GM12865 (cell line): Measurements from ENCODE around the gene KRTAP10-5.

Source experiments
- DNase-seq: peaks from one replicate; pipeline ENCODE4 v3.0.0; 2010; ENCODE audit warnings: low read depth
- H3K4me3 ChIP-seq: 2 replicates; pipeline ENCODE4 v1.5.1; 2011; ENCODE audit warnings: mild to moderate bottlenecking, low read depth, low read length, control low read depth
- TF ChIP-seq, protein P1 (sequence below): IDR thresholded peaks from 2 replicates; pipeline ENCODE4 v1.5.1; 2011; ENCODE audit warnings: low read length, control low read depth, low read depth, inconsistent platforms; ENCODE audit not compliant: insufficient read depth; ENCODE audit errors: missing control alignments

Gene KRTAP10-5

DNA sequence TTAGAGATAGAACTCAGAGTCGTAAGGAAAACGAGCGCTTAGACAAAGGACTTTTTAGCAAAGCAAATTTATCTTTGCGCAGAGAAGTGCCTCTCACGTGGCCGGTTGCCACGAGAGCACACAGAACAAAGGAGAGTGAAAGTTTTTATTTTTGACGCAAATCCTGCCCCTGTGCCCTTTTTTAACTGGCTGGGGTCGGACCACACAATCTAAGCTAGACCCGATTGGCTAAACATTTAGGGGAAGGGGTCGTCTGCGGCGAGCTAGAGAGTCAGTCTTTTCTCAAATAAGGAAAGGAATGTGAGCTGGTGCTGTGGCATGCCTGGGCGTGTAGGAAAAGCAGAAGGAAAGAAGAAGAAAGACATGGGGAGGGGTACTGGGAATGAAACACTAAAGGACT, 31.5 kb downstream of the KRTAP10-5 start:
- DNase-seq, result no peak
- H3K4me3 ChIP-seq, result no peak overlapping the region
- TF ChIP-seq, protein P1, sequence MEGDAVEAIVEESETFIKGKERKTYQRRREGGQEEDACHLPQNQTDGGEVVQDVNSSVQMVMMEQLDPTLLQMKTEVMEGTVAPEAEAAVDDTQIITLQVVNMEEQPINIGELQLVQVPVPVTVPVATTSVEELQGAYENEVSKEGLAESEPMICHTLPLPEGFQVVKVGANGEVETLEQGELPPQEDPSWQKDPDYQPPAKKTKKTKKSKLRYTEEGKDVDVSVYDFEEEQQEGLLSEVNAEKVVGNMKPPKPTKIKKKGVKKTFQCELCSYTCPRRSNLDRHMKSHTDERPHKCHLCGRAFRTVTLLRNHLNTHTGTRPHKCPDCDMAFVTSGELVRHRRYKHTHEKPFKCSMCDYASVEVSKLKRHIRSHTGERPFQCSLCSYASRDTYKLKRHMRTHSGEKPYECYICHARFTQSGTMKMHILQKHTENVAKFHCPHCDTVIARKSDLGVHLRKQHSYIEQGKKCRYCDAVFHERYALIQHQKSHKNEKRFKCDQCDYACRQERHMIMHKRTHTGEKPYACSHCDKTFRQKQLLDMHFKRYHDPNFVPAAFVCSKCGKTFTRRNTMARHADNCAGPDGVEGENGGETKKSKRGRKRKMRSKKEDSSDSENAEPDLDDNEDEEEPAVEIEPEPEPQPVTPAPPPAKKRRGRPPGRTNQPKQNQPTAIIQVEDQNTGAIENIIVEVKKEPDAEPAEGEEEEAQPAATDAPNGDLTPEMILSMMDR, result no peak

DNA sequence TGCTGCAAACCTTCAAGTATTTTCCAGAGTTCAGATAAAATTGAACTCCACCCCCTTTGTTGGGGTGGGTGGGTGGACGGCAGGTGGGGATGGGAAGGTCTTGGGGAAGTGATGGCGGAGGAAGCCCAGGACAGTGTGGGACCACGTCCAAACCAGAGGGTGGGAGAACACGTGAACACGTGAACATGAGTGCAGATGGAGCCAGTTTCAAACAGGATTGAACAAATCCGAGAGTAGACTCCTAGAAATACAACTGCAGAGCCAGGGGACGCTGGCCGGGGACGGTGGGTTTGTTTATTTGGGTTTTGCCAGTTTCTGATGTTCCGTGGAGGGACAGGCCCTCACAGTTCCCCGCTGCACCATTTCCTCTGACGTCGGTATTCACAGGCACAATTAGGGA, 32.0 kb downstream of the KRTAP10-5 start:
- TF ChIP-seq, protein P1, result no peak
- no peak for DNase-seq
- no peak overlapping the region for H3K4me3 ChIP-seq

DNA sequence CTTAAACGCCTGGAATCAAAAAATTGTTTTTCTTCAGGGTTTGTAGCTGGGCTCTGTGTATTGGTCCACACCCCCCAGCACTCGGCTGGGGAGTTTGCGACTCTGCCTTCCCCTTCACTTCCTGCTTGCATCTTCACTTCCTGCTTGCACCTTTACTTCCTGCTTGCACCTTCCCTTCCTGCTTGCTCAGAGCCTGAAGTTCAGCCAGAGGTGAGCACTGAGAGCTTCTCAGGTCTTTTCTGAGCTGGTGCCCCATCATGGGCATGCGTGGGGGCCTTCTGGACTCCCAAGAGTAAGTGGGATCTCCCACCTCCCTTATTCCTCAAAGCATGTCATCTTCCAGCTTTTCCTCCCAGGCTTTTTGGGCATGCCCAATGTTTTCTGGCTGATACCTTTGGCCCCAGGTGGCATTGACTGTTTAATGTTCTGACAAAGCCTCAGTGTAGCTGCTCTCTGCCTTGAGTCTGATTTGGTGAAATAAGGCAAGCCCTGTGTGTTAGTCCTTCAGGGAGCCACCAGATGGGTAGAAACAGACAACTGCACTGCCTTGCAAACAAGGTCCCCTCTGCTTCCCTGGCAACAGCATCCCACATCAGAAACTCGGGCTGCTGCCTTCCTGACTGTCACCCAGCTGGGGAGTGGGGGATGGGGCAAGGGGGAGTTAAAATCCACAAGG, 32.6 kb downstream of the KRTAP10-5 start:
- no peak overlapping the region for H3K4me3 ChIP-seq
- no peak for DNase-seq
- TF ChIP-seq, protein P1, result no peak

DNA sequence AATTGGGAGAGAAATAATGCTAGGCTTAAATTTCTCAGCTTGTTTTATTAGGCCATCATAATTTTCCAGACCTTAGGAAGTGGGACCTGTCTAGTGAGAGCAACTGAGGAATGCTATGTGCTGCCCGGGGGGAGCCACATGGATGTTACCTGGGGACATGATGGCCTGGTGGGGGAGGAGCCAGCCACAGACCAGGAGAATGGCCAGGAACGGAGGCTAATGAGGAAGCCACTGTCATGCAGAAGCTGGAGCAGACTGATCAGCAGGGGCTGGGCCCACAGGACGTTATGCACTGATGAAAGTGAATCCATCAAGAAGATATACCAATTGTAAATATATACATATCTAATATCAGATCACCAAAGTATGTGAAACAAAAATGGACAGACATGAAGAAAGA, 35.8 kb downstream of the KRTAP10-5 start:
- TF ChIP-seq, protein P1, result no peak
- no peak for DNase-seq
- H3K4me3 ChIP-seq, result no peak overlapping the region

DNA sequence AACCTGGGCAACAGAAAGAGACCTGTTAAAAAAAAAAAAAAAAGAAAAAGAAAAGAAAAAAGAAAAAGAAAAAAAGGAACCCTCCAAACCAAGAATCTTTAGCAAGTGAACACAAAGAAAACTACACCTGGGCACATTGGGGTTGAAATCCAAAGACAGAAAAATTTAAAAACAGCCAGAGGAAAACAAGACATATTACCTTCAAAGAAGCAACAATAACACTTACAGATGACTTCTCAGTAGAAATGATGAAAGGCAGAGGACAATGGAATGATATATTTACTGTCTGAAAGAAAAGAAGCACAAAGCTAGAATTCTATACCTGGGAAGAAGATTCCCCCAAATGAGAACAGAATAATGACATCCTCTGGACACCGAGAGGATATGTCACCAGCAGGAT, 37.7 kb downstream of the KRTAP10-5 start:
- no peak for DNase-seq
- TF ChIP-seq, protein P1, result no peak
- H3K4me3 ChIP-seq, result no peak overlapping the region

DNA sequence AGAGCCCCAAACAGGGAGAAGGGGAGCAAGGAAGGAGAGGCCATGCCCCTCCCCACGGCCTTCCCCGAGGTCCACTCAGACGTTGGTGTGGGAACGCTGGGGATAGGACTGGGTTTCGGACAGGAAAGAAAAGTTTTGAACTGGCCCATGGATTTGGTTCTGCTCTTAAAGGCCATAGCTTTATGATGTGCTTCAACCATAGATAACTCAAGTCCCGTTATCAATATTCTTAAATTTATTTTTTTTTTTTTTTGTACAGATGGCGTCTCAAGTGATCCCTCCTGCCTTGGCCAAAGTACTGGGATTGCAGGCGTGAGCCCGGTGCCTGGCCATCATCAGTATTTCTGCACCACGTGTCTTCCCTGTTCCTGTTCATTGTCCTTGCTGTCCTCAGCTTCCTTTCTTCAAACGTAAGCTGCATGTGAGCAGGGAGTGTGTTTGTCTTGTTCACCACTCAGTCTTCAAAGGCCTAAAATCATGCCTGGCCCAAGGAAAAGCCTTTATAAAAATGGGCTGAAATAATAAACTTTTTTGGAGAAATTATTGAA, 39.6 kb downstream of the KRTAP10-5 start:
- TF ChIP-seq, protein P1, result no peak
- no peak for DNase-seq
- H3K4me3 ChIP-seq, result no peak overlapping the region
